GM18505 (cell line): ENCODE results near the gene GRHL1.
"Not testable (repeated sequence)": the region's sequence is repeated elsewhere in the genome, so short reads cannot be mapped to it uniquely, and the experiment has no call there.

Experiments
- ATAC-seq: cut with Tn5 transposase; IDR thresholded peaks from one replicate; pipeline ENCODE4 v1.9.1; 2021; ENCODE audit not compliant: unreplicated experiment
- POLR2A ChIP-seq: IDR thresholded peaks from 4 replicates; pipeline ENCODE4 v1.6.1; 2011; ENCODE audit warnings: borderline replicate concordance; ENCODE audit not compliant: insufficient read depth, insufficient read length; ENCODE audit errors: extremely low read depth

The GRHL1 gene

DNA sequence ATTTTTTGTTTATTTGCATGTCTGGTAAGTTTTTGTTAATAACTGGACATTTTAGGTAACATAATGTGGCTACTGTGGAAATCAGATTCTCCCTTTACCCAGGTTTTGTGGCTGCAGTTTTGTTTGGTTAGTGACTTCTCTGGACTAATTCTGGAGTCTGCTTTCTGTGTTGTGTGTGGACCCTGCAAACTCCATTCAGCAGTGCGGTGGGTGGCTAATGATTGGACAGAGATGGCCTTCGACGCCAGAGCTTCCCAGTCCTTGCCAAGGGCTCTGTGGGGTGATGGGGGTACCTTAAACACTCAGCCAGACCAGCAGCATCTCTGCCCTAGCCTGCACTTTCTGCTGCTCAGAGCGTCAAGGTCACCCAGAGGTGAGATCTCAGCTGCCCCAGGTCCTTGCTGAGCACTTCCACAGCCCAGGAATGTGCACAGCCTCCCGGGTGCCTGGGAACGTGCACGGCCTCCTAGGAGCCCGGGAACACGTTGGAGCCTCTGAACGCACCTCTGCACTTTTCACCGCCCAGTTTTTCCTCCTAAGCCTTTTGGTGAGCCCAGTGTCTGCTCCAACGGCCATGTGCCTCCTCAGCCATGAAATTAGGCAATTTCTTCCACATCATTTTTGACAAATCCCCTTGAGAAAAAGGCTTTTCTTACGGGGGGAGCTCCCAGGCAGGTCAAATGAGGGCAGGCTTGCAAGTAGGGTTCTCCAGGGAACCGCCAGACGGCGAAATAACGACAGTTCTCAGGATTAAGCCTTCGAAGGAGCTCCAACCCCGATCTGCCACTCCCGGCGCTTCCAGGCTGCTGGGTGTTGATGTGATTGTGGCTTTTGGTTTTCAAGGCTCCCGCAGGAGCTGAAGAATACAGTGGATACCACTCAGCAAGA, 56.7 kb downstream of the GRHL1 start:
- ATAC-seq, result no peak
- no peak for TF ChIP-seq POLR2A

DNA sequence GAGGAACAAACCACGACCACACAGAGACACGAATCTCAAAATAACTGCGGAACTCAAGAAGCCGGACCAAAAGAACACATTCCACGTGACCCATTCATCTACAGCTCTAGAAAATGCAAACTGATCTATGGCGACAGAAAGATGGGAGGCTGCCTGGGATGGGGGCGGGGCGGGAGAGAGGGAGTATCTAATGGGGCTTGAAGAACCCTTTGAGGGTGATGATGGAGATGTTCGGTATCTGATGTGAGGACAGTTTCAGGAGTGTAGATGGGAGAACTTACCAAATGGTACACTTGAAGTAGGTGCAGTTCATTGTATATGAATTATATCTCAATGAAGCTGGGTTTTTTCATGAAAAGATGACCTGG, 57.3 kb downstream of the GRHL1 start:
- ATAC-seq, result no peak
- TF ChIP-seq POLR2A, result no peak

DNA sequence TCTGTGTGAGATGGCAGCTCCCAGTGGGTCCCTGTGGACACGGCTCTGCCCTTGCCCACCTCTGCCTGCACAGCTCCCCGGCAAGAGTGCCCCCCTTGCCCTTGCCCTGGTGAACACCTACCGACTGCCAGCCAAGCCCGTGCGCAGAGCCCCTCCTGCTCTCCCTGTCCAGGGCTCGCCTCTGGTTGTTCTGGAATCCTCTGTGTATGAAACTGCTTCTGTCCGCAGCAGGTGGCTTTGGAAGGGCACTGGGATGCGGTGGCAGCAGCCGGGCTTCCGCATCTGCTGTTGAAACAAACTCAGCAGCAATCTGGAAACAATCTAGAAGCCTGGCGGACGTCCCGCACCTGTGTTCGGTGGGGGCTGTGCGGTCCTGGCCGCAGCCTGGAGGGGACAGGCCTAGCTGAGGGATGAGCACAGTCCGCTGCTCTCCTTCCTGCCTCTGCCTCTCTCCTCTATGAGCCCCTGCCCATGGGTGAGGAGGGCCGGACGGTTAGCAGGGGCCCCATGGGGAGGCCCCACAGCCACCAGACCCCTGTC, 57.8 kb downstream of the GRHL1 start:
- ATAC-seq, result no peak
- no peak for TF ChIP-seq POLR2A

DNA sequence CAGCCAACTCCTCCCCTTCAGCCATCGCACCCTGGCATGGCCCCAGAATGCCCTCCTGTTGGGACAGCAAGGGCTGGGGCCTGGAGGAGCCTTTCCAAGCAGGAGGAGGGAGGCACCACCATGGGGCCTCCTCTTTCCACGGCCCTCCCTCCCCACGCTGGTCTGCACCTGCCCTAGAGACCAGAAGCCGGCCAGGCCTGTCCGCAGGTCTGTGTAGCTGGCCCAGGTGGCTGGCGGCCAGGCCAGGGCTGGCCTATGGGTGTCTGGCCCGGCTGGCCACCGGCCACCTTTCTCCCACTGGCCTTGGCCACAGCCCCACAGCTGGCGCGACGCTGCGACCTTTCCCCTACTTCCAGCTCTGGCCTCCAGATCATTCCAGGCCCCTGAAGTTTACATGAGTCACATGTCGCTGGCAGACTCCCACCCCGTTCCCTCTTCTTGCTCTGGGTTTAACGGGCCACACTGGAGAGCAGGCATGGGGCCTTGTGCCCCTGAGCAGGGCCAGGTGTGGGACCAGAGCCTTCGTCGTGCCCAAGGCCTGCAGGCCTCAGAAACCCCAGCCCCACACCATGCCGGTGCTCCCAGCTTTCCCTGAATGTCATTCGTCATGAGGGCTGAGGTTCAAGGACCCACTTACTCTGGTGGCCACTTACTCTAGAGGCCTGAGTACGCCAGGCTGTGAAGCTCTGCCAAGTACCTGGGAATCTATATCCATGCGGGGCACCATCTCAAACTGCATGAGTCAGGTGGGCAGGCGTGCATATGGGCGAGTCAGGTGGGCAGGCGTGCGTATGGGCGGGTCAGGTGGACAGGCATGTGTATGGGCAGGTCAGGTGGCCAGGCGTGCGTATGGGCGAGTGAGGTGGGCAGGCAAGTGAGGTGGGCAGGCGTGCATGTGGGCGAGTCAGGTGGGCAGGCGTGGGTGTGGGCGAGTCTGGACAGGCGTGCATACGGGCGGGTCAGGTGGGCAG, 58.6 kb downstream of the GRHL1 start:
- no peak for ATAC-seq
- no peak for TF ChIP-seq POLR2A

DNA sequence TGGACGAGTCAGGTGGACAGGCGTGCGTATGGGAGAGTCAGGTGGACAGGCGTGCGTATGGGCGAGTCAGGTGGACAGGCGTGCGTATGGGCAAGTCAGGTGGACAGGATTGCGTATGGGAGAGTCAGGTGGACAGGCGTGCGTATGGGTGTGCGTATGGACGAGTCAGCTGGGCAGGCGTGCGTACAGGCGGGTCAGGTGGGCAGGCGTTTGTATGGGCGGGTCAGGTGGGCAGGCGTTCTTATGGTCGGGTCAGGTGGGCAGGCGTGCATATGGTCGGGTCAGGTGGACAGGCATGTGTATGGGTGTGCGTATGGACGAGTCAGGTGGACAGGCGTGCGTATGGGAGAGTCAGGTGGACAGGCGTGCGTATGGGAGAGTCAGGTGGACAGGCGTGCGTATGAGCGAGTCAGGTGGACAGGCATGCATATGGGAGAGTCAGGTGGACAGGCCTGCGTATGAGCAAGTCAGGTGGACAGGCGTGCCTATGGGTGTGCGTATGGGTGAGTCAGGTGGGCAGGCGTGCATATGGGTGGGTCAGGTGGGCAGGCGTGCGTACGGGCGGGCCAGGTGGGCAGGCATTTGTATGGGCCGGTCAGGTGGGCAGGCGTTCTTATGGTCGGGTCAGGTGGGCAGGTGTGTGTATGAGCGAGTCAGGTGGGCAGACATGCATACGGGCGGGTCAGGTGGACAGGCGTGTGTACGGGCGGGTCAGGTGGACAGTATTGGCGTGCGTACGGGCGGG, 59.5 kb downstream of the GRHL1 start:
- ATAC-seq, result not testable (repeated sequence)

DNA sequence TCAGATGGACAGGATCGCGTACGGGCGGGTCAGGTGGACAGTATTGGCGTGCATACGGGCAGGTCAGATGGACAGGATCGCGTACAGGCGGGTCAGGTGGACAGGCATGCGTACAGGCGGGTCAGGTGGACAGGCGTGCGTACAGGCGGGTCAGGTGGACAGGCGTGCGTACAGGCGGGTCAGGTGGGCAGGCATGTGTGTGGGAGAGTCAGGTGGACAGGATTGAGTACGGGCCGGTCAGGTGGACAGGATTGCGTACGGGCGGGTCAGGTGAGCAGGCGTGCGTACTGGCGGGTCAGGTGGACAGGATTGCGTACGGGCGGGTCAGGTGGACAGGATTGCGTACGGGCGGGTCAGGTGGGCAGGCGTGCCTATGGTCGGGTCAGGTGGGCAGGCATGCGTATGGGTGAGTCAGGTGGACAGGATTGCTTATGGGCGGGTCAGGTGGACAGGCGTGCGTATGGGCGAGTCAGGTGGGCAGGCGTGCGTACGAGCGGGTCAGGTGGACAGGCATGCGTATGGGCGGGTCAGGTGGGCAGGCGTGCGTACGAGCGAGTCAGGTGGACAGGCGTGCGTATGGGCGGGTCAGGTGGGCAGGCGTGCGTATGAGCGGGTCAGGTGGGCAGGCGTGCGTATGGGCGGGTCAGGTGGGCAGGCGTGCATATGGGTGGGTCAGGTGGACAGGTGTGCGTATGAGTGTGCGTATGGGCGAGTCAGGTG, 60.3 kb downstream of the GRHL1 start:
- not testable (repeated sequence) for ATAC-seq

DNA sequence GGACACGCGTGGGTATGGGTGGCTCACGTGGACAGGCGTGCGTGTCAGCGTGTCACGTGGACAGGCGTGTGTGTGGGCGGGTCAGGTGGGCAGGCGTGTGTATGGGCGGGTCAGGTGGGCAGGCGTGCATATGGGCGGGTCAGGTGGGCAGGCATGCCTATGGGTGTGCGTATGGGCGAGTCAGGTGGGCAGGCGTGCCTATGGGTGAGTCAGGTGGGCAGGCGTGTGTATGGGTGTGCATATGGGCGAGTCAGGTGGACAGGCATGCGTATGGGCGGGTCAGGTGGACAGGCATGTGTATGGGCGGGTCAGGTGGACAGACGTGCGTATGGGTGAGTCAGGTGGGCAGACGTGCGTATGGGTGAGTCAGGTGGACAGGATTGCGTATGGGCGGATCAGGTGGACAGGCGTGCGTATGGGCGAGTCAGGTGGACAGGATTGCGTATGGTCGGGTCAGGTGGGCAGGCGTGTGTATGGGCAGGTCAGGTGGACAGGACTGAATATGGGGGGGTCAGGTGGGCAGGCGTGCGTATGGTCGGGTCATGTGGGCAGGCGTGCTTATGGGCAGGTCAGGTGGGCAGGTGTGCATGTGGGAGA, 61.0 kb downstream of the GRHL1 start:
- not testable (repeated sequence) for ATAC-seq

DNA sequence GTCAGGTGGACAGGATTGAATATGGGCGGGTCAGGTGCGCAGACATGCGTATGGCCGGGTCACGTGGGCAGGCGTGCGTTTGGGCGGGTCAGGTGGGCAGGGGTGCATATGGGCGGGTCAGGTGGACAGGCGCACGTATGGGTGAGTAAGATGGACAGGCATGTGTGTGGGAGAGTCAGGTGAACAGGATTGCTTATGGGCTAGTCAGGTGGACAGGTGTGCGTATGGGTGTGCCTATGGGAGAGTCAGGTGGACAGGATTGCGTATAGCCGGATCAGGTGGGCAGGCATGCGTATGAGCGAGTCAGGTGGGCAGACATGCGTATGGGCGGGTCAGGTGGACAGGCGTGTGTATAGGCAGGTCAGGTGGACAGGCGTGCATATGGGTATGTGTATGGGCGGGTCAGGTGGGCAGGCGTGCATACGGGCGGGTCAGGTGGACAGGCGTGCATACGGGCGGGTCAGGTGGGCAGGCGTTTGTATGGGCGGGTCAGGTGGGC, 61.5 kb downstream of the GRHL1 start:
- no peak for ATAC-seq

DNA sequence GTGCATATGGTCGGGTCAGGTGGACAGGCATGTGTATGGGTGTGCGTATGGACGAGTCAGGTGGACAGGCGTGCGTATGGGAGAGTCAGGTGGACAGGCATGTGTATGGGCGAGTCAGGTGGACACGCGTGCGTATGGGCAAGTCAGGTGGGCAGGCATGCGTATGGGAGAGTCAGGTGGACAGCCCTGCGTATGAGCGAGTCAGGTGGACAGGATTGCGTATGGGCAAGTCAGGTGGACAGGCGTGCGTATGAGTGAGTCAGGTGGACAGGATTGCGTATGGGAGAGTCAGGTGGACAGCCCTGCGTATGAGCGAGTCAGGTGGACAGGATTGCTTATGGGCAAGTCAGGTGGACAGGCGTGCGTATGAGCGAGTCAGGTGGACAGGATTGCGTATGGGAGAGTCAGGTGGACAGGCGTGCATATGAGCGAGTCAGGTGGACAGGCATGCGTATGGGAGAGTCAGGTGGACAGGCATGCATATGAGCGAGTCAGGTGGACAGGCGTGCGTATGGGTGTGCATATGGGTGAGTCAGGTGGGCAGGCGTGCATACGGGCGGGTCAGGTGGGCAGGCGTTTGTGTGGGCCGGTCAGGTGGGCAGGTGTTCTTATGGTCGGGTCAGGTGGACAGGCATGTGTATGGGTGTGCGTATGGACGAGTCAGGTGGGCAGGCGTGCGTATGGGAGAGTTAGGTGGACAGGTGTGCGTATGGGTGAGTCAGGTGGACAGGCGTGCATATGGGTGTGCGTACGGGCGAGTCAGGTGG, 62.3 kb downstream of the GRHL1 start:
- ATAC-seq, result not testable (repeated sequence)

More for the DNA sequence above, 61.5 kb downstream of the GRHL1 start:
- TF ChIP-seq POLR2A, result no peak

DNA sequence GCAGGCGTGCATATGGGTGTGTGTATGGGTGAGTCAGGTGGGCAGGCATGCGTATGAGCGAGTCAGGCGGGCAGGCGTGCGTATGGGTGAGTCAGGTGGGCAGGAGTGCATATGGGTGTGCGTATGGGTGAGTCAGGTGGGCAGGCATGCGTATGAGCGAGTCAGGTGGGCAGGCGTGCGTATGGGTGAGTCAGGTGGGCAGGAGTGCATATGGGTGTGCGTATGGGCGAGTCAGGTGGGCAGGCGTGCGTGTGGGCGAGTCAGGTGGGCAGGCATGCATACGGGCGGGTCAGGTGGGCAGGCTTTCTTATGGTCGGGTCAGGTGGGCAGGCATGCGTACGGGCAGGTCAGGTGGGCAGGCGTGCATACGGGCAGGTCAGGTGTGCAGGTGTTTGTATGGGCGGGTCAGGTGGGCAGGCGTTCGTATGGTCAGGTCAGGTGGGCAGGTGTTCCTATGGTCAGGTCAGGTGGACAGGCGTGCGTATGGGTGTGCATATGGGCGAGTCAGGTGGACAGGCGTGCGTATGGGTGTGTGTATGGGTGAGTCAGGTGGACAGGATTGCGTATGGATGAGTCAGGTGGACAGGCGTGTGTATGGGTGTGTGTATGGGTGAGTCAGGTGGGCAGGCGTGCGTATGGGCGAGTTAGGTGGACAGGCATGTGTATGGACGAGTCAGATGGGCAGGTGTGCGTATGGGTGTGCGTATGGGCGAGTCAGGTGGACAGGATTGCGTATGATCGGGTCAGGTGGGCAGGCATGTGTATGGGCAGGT, 63.1 kb downstream of the GRHL1 start:
- no peak for ATAC-seq
- TF ChIP-seq POLR2A, result no peak

DNA sequence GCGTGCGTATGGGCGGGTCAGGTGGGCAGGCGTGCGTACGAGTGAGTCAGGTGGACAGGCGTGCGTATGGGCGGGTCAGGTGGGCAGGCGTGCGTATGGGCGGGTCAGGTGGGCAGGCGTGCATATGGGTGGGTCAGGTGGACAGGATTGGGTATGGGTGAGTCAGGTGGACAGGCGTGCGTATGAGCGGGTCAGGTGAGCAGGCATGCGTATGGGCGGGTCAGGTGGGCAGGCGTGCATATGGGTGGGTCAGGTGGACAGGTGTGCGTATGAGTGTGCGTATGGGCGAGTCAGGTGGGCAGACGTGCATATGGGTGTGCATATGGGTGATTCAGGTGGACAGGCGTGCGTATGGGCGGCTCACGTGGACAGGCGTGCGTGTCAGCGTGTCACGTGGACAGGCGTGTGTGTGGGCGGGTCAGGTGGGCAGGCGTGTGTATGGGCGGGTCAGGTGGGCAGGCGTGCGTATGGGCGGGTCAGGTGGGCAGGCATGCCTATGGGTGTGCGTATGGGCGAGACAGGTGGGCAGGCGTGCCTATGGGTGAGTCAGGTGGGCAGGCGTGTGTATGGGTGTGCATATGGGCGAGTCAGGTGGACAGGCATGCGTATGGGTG, 64.0 kb downstream of the GRHL1 start:
- ATAC-seq, result not testable (repeated sequence)
